GM19240 (cell line): ENCODE data around the gene MRPL44.
A peak's percentile ranks its signal among the peaks of the same experiment; 100 is the strongest.

ENCODE experiments used
- DNase-seq: peaks from one replicate; pipeline ENCODE4 v3.0.0; 2011; ENCODE audit warnings: low spot score; ENCODE audit not compliant: insufficient read length

The MRPL44 gene

GRCh38 chr2:223957092-223957851 is at the start of gene MRPL44:
TSS of gene MRPL44 (plus strand) at chr2:223957463. CDS start at chr2:223957473, 10 bp downstream.
- DNase-seq, result peak; percentile 43

GRCh38 chr2:223908304-223908998 is 48.8 kb upstream of the MRPL44 start:
- no peak for DNase-seq

- DNase-seq, result no peak
Measured at GRCh38 chr2:223909001-223909741, 48.1 kb upstream of the MRPL44 start.

GRCh38 chr2:223914324-223914723 is 42.9 kb upstream of the MRPL44 start:
- DNase-seq, result no peak

- no peak for DNase-seq
Measured at GRCh38 chr2:223915071-223915470, 42.2 kb upstream of the MRPL44 start.

GRCh38 chr2:223916181-223916920 is 40.9 kb upstream of the MRPL44 start:
- DNase-seq, result no peak

- no peak for DNase-seq
Measured at GRCh38 chr2:223918671-223919134, 38.6 kb upstream of the MRPL44 start.

- no peak for DNase-seq
Measured at GRCh38 chr2:223920109-223920508, 37.2 kb upstream of the MRPL44 start.

GRCh38 chr2:223921204-223921603 is 36.1 kb upstream of the MRPL44 start:
- DNase-seq, result no peak

GRCh38 chr2:223922308-223922707 is 35.0 kb upstream of the MRPL44 start:
- DNase-seq, result no peak

GRCh38 chr2:223923976-223924375 is 33.3 kb upstream of the MRPL44 start:
- no peak for DNase-seq

- no peak for DNase-seq
Measured at GRCh38 chr2:223925106-223925505, 32.2 kb upstream of the MRPL44 start.

- no peak for DNase-seq
Measured at GRCh38 chr2:223928113-223929006, 28.9 kb upstream of the MRPL44 start.

GRCh38 chr2:223929571-223930102 is 27.6 kb upstream of the MRPL44 start:
- no peak for DNase-seq

- DNase-seq, result no peak
Measured at GRCh38 chr2:223930103-223930976, 26.9 kb upstream of the MRPL44 start.

- DNase-seq, result no peak
Measured at GRCh38 chr2:223932816-223933800, 24.2 kb upstream of the MRPL44 start.

GRCh38 chr2:223934870-223935269 is 22.4 kb upstream of the MRPL44 start:
- DNase-seq, result no peak
